Dedifferentiated amniotic fluid mesenchymal stem cell (primary cell): ENCODE results near the gene MID1.
"Not testable (repeated sequence)": the region's sequence is repeated elsewhere in the genome, so short reads cannot be mapped to it uniquely, and the experiment has no call there.

Source experiments
- DNase-seq: peaks from one replicate; pipeline ENCODE4 v3.0.0-alpha.2; 2016; ENCODE audit errors: extremely low spot score

The MID1 gene

GRCh38 chrX:10617186-10617998 lies 3.0 kb downstream of the MID1 start:
- DNase-seq = no peak

DNA sequence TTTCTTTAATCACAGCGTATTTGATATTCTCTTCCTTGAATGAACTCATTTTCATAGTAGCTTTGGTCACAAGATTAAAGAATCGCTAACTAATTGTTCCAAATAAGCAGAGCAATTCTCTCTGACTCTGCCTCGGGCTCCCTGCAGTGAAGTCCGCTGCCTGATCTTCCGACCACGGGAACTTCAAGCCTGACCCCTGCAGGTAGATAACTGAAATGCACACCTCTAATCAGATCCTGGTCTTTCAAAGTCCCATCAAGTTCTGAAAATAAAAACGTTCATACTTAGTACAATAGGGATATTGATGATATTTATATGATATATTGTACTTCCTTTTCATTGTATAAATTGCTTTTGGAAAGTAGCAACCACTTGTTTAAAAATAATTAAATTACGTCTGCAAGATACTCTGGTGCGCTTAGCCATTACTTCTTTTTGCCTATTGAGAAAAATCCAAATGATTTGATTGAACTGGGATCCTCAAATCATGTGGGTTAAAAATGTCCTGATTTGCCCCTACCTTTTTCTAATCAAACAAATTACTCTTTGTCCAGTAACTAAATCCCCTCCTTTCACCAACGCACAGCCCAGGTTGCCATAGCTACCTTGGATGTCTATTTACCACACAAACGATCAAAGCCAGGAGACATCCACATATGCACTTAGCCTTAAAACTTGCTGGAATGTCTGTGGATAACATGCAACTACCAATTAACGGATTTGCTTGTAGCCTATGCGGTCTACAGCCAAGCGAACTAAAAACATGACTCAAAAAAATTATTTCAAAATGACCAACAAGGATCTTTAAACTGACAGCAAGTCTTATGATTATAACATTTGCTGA lies 4.2 kb downstream of the MID1 start:
- peak; percentile 66 for DNase-seq

DNA sequence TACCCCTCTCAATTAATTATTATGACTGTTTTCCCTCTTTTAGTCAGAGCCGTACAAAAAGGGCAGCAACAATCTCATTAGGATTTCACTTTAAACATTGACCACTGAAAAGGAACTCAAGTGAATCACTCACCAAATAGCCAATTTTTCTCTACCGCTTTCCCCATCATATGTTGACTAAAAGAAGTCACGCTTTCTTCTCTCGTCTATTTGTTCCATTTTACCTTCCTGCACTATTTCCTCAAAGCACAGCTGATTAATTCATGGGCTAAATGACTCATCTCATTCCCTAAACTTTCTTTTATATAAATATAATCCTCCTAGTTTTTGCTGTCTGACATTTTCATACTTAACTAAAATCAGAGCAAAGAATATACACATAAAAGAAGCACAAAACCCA lies 8.2 kb downstream of the MID1 start:
- no peak for DNase-seq

DNA sequence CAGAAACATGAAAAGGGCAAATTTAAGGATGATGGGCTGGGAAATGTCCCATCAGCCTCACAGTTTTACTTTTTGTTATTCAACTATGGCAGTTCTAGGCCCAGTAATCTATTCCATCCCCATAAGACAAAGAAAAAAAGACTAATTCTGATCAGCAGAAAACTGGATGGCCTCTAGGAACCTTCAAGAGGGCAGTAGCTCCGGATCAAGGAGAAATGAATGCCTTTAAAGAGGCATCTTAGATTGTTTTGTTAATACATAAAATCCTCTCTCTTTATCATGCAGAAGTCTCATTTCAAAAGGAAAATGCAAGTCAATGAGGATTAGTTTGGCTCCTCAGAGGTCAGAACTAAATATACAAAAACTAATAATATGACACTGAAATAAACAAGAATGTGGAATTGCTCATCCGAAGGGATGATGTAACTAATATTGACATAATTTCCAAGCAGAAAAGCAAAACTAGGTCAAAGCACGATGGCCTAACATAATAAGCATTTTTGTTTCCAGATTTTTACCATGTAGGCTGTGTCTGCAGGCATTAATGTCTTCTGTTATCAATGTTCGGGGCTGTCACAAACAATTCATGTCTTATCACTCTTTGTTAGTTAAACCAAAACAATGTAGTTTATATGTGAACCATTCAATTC lies 8.8 kb downstream of the MID1 start:
- DNase-seq = no peak

- DNase-seq = no peak
Measured at GRCh38 chrX:10608099-10608498, 12.3 kb downstream of the MID1 start.

DNA sequence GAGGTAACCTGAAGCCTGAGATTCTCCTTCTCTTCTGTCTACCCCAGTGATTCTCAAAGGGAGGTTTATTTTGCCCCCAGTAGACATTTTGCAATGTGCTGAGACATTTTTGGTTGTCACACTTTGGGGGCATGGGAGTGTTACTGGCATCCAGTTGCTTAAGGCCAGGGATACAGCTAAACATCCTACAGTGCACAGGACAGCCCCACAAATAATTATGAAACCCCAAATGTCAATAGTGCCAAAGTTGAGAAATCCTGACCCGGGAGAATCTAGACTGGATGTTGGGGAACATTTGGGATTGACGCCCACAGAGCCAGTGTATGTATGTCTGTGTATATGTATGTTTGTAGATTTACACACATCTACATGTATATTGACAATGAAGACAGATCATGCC lies 13.2 kb downstream of the MID1 start:
- no peak for DNase-seq

- DNase-seq = no peak
Measured at GRCh38 chrX:10603612-10604011, 16.8 kb downstream of the MID1 start.

GRCh38 chrX:10602646-10603045 lies 17.7 kb downstream of the MID1 start:
- no peak for DNase-seq

GRCh38 chrX:10600479-10600878 lies 19.9 kb downstream of the MID1 start:
- DNase-seq = no peak

DNA sequence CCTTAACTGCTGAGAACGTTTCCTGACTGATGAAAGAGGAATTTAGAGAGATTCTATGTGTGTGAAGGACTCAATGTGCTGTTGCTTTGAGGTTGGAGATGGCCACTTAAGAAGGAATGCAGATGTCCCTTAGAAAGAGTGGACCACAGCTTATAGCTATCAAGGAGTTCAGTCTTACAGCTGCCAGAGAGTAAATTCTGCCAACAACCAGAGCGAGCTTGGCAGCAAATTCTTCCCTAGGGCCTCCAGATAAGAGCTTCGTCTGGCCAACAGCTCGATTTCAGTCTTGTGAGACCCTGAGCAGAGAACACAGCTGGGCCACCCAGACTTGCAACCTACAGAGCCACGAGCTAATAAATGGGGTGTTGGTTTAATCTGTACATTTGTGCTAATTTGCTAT lies 21.8 kb downstream of the MID1 start:
- no peak for DNase-seq

GRCh38 chrX:10597871-10598270 lies 22.5 kb downstream of the MID1 start:
- DNase-seq = no peak

GRCh38 chrX:10591363-10592335 lies 28.7 kb downstream of the MID1 start:
- no peak for DNase-seq

DNA sequence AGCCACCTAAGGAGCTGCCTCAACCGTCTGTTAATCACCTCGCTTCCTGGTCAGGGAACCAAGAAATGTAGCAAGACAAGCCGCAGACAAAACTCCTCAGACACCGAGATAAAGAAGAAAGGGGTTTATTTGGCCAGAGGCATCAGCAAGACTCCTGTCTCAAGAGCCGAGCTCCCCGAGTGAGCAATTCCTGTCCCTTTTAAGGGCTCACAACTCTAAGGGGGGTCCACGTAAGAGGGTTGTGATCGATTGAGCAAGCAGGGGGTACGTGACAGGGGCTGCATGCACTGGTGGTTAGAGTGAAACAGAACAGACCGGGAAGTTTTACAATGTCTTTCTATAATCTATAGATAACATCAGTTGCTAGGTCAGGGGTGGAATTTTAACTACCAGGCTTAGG lies 30.6 kb downstream of the MID1 start:
- DNase-seq = not testable (repeated sequence)

DNA sequence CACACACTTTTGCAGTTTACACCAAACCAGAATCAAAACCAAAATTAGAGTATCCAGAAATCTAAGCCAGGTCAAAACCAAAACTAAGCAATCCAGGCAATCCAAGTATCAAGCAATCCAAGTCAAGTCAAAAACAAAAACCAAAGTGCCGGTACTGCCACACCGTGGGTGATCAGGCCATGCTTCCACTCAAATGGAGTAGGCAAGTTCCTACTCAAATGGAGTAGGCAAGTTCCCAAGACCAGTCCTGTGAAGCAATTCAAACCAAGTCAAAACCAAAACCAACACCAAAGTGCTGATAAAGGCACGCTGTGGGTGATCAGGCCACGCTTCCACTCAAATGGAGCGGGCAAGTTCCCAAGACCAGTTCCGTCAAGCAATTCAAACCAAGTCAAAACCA lies 31.3 kb downstream of the MID1 start:
- DNase-seq = no peak

- DNase-seq = not testable (repeated sequence)
Measured at GRCh38 chrX:10584882-10585281, 35.5 kb downstream of the MID1 start.

- no peak for DNase-seq
Measured at GRCh38 chrX:10582945-10583344, 37.4 kb downstream of the MID1 start.

GRCh38 chrX:10582215-10582733 lies 38.1 kb downstream of the MID1 start:
- DNase-seq = no peak

DNA sequence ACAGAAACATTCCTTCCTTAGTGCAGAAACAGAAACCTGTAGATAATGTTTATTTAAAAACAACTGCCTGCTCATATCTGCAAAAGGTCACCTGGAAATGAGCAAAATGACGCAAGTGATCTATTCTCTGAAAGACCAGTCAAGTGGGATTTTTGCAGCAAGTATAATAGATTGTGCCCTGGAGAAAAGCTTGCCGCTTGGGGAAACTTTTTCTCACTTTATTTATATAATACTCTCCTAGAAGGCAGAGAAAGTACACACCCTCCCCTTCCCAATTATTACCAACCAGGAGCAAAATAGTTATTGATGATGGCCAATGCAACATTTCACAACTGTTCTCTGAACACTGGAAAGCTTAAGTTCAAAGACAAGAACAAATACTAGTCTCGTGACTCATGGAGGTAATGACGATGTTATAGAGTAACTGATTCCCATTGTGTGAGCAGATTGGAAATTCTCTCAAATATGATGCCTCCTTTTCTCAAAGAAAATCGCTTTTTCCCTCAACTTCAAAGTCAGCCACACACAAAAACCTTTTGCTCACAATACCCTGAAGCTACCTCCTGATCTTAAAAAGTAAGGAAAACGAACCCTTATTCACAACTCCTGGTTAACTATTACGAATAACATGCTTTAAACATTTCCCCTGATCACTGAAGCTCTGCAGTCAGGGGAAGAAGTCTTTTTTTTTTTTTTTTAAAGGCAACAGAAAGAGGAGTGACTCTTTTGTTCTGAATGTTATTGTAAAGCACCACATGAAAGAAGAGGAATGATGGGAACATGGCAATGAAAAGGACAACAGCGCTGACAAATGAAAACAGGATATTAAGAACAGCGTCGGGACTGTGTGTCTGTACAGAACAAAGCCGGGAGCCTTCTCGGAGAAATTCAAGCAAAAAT lies 41.0 kb downstream of the MID1 start:
- DNase-seq = peak; percentile 33

DNA sequence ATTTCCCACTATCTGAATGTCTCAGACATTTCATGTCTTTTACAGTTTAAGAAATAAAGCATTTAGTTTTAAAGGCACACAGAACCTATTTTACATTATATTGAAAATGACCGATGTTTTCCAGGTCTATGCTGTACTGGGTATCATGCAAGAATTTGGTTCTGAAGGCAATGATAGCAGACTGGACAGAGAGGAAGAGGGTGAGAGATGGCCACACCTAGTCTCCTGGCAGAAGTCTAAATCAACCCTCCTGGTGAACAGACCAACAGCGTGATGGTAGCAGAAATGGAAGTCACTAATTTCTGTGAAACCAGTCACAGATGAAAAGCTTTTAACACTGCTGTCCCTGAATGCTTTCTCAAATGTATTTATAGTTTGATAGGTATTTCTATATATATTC lies 41.9 kb downstream of the MID1 start:
- no peak for DNase-seq

GRCh38 chrX:10577853-10578252 lies 42.5 kb downstream of the MID1 start:
- no peak for DNase-seq
